Thoracic aorta (tissue), 2 donors: ENCODE data around the gene RPL13. TPM values are rescaled to one million over a fixed set of nuclear protein-coding genes. Genes with fewer than 3 reads are reported as not detected.

Experiments used
- ATAC-seq: fragments of 150-250 bp; one replicate; pipeline ENCODE4 v1.8.0; 2017; ENCODE audit warnings: low read depth; ENCODE audit not compliant: insufficient number of reproducible peaks, low FRiP score
- DNase-seq: peaks from one replicate; pipeline ENCODE4 v3.0.0-alpha.2; 2020; ENCODE audit warnings: low spot score
- H3K27ac ChIP-seq, 2 donors: fragments of 200-600 bp; sonication (generic); 1 replicate in 1 of 2; 2 replicates in 1 of 2; pipeline ENCODE4 v1.5.1; 2016; ENCODE audit warnings: mild to moderate bottlenecking in 2 of 2, moderate library complexity in 2 of 2
- H3K27me3 ChIP-seq: fragments of 200-600 bp; sonication (generic); replicated peaks from 2 replicates; pipeline ENCODE4 v1.6.0; 2016; ENCODE audit warnings: mild to moderate bottlenecking; ENCODE audit not compliant: insufficient read depth
- H3K36me3 ChIP-seq: fragments of 200-600 bp; sonication (generic); one replicate; pipeline ENCODE4 v1.5.1; 2016
- H3K4me1 ChIP-seq, 2 donors: fragments of 200-600 bp; sonication (generic); 1 replicate in 1 of 2; 2 replicates in 1 of 2; pipeline versions ENCODE4 v1.5.1 to v1.6.0; 2016; ENCODE audit warnings: low read depth in 2 of 2, mild to moderate bottlenecking in 1 of 2; ENCODE audit not compliant: control insufficient read depth in 1 of 2
- H3K4me3 ChIP-seq: fragments of 200-600 bp; sonication (generic); 2 replicates; pipeline ENCODE4 v1.5.1; 2016; ENCODE audit warnings: mild to moderate bottlenecking
- H3K9me3 ChIP-seq: fragments of 200-600 bp; sonication (generic); 2 replicates; pipeline ENCODE4 v1.5.1; 2016
- total RNA-seq, 2 donors: library from RNA; depleted of rRNA; stranded (reverse); fragments of >200 nt; gene quantifications; one replicate each; pipeline versions ENCODE4 v1.1.0 to v1.2.3, GENCODE V29; 2016
- TF ChIP-seq, protein P1 (sequence below): fragments of 200-600 bp; sonication (generic); IDR thresholded peaks from one replicate; pipeline ENCODE4 v1.5.1; 2019; ENCODE audit warnings: antibody characterized with exemption

Gene RPL13
- total RNA-seq, 2 donors from 2014 or later: 3,914 to 4,192 TPM

DNA sequence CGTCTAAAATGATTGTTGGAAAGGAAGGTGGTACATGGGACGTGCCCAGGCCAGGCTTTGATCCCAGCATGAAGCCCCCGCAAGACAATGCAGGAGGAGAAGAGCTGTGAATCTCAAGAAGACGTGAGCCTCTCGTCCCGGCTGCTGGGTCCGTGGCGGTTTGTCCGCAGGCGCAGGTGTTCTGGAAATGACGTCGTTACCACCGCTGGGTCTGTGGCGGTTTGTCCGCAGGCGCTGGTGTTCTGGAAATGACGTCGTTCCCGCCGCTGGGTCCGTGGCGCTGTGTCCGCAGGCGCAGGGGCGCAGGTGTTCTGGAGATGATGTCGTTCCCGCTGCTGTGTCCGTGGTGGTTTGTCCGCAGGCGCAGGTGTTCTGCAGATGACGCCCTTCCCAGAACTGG is 38.2 kb upstream of the RPL13 start:
- H3K27ac ChIP-seq: no peak overlapping the region
- H3K36me3 ChIP-seq: peaks cover 67% of the 10 kb centered on the region
- H3K4me3 ChIP-seq: no peak overlapping the region
- ATAC-seq (no peak), DNase-seq (no peak)
- no peaks in the 10 kb centered on the region for H3K9me3 ChIP-seq
- no peaks in the 10 kb centered on the region for H3K27me3 ChIP-seq
- TF ChIP-seq, protein P1, sequence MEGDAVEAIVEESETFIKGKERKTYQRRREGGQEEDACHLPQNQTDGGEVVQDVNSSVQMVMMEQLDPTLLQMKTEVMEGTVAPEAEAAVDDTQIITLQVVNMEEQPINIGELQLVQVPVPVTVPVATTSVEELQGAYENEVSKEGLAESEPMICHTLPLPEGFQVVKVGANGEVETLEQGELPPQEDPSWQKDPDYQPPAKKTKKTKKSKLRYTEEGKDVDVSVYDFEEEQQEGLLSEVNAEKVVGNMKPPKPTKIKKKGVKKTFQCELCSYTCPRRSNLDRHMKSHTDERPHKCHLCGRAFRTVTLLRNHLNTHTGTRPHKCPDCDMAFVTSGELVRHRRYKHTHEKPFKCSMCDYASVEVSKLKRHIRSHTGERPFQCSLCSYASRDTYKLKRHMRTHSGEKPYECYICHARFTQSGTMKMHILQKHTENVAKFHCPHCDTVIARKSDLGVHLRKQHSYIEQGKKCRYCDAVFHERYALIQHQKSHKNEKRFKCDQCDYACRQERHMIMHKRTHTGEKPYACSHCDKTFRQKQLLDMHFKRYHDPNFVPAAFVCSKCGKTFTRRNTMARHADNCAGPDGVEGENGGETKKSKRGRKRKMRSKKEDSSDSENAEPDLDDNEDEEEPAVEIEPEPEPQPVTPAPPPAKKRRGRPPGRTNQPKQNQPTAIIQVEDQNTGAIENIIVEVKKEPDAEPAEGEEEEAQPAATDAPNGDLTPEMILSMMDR: no peak
- H3K4me1 ChIP-seq: no peaks in the 10 kb centered on the region

DNA sequence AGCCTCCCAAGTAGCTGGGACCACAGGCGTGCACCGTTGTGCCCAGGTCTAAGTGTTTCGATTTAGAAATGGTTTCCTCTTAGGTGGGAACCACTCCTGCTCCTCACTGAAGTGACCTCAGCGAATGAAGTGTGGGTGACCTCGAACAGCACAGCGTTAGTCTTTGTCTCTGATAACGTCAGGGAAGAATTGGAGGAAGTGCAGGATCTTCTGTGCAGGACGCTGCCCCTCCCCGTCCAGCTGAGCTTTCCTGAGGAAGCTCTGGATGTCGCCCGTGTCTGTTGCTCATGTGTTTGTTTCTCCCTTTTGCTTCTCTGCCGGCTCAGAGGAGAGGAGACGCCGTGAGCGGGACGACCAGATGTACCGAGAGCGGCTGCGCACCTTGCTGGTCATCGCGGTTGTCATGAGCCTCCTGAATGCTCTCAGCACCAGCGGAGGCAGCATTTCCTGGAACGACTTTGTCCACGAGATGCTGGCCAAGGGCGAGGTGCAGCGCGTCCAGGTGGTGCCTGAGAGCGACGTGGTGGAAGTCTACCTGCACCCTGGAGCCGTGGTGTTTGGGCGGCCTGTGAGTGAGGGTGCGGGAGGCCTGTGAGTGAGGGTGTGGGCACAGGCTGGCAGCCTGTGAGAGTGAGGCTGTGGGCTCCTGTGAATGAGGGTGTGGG is 36.7 kb upstream of the RPL13 start:
- no peak for ATAC-seq
- no peak overlapping the region for H3K27ac ChIP-seq

DNA sequence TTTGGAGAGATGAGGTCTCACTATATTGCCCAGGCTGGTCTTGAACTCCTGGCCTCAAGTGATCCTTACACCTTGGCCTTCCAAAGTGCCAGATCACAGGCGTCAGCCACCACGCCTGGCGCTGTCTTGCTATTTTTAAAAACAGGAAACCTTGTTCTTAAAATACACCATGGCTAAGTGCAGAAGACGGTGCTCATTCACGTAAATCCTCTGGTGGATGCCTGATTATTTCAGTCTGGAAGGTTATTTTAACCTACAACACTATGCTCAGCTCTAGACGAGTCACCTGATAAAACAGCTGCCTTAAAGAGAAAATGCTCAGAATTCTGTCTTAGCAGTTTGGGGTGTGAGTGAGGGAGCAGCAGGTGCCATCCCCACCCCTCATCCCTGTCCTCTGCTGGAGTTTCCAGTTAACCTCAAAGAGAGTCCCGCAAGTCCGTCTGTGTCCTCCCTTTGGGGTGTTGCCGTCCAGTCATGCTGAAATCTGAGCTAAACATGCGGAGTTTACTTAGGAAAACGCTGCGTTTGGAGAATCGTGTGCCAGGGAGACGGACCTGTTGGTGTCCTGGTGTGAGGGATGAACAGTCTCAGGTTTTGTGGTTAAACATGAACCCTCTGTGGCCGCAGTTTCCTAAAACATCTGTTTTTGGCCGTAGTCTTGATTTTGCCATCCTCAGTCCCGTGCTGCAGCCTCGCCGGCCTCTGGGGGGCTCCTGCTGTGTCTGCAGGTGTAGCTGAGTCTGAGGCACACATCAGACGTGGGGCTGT is 35.2 kb upstream of the RPL13 start:
- no peak overlapping the region for H3K4me3 ChIP-seq
- H3K27me3 ChIP-seq: no peaks in the 10 kb centered on the region
- peaks cover 60% of the 10 kb centered on the region for H3K36me3 ChIP-seq
- ATAC-seq: no peak
- no peaks in the 10 kb centered on the region for H3K9me3 ChIP-seq
- DNase-seq: no peak
- H3K4me1 ChIP-seq: no peaks in the 10 kb centered on the region
- H3K27ac ChIP-seq: no peak overlapping the region
- TF ChIP-seq, protein P1: no peak

More for the DNA sequence above, 36.7 kb upstream of the RPL13 start:
- Histone ChIP-seq H3K36me3 (peaks cover 56% of the 10 kb centered on the region), H3K4me1 (no peaks in the 10 kb centered on the region), H3K9me3 (no peaks in the 10 kb centered on the region), H3K4me3 (no peak overlapping the region), H3K27me3 (no peaks in the 10 kb centered on the region)
- no peak for DNase-seq
- TF ChIP-seq, protein P1: no peak

DNA sequence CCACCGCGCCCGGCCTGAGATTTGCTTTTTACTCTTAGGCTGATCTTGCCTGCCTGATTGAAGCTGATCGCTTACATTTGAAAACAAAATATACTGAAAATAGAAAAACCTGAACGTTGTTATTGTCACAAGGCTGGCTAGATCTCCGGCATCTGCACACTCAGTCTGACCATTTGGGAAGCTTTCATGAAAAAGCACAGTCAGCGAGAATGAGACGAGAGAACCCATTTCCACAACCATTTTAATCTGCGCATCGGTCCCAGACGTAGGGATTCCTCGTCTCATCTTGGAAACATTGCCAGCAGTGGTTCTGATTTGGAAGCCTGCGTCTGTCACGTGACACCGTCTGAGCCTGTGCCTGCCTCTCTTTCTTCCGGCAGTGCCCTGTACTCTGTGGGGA is 31.4 kb upstream of the RPL13 start:
- Histone ChIP-seq H3K27ac (no peak overlapping the region), H3K27me3 (no peaks in the 10 kb centered on the region), H3K4me1 (no peaks in the 10 kb centered on the region), H3K9me3 (no peaks in the 10 kb centered on the region), H3K36me3 (peaks cover 71% of the 10 kb centered on the region), H3K4me3 (no peak overlapping the region)
- TF ChIP-seq, protein P1: no peak
- ATAC-seq (no peak), DNase-seq (no peak)
